GM18907 (cell line): ENCODE results near the gene UNC5A.

Experiments
- ATAC-seq: cut with Tn5 transposase; IDR thresholded peaks from one replicate; pipeline ENCODE4 v1.9.1; 2021; ENCODE audit warnings: mild to moderate bottlenecking, moderate library complexity; ENCODE audit not compliant: unreplicated experiment

Gene UNC5A

DNA sequence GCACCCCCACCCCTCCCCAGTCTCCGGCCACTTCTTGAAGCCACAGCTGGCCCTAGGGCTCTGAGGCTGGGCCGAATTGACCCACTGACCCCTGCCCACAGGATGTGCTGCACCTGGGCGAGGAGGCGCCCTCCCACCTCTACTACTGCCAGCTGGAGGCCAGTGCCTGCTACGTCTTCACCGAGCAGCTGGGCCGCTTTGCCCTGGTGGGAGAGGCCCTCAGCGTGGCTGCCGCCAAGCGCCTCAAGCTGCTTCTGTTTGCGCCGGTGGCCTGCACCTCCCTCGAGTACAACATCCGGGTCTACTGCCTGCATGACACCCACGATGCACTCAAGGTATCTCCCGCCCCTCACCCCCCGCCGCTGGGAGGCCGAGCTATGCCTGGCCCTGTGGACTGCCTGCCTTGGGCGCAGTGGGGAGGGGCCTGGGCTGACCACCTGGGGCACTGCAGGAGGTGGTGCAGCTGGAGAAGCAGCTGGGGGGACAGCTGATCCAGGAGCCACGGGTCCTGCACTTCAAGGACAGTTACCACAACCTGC is 67.5 kb downstream of the UNC5A start:
- ATAC-seq = no peak

DNA sequence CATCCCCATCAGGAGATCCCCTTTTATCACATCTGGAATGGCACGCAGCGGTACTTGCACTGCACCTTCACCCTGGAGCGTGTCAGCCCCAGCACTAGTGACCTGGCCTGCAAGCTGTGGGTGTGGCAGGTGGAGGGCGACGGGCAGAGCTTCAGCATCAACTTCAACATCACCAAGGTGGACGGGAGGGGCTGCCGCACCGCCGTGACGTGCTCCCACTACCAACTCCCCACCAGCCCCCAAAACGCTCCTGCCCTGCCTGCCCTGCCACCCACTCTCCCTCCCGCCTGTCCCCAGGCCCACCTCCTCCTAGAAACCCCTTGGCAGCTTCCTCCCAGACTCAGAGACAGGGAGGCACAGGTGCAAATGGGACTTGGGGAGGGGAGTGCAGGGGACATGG is 68.1 kb downstream of the UNC5A start:
- ATAC-seq = no peak

DNA sequence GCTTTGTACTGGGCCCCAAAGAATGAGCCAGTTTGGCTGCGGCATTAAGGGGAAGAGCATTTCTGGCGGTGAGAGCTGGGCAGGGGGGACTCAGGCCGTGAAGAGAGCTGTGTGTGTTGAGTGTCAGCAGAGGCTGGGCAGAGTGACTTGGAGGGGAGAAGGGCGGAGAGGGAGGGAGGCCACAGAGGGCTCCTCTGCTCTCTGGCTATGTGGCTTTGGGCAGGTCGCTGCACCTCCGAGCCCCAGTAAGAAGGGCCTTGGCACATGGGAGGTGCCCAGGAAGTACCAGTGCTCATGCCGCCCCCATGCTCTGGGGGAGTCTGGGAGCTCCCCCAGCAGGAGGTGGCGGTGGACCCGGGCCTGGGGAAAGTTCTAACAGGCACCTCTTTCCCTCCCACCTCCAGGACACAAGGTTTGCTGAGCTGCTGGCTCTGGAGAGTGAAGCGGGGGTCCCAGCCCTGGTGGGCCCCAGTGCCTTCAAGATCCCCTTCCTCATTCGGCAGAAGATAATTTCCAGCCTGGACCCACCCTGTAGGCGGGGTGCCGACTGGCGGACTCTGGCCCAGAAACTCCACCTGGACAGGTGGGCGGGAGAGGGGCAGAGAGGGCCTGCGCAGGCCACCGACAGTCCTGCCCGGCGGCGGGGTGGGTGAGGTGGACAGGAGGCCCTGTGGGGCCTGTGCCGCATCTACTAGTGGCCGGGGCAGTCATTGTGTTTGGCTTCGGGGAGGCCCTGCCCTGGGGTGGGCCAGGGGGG is 68.7 kb downstream of the UNC5A start:
- no peak for ATAC-seq

DNA sequence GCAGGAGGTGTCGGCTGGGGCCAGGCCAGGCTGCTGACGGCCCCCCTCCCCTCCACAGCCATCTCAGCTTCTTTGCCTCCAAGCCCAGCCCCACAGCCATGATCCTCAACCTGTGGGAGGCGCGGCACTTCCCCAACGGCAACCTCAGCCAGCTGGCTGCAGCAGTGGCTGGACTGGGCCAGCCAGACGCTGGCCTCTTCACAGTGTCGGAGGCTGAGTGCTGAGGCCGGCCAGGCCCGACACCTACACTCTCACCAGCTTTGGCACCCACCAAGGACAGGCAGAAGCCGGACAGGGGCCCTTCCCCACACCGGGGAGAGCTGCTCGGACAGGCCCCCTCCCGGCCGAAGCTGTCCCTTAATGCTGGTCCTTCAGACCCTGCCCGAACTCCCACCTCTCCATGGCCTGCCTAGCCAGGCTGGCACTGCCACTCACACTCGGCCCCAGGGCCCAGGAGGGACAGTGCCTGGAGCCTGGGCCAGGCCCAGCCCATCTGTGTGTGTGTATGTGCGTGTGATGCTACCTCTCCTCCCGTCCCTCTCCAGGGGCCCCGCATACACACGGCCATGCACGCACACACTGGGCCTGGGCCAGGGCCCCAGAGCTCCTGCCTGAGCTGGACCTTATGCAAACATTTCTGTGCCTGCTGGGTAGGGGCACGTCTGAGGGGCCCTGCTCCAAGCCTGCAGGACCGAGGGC is 69.5 kb downstream of the UNC5A start:
- no peak for ATAC-seq

DNA sequence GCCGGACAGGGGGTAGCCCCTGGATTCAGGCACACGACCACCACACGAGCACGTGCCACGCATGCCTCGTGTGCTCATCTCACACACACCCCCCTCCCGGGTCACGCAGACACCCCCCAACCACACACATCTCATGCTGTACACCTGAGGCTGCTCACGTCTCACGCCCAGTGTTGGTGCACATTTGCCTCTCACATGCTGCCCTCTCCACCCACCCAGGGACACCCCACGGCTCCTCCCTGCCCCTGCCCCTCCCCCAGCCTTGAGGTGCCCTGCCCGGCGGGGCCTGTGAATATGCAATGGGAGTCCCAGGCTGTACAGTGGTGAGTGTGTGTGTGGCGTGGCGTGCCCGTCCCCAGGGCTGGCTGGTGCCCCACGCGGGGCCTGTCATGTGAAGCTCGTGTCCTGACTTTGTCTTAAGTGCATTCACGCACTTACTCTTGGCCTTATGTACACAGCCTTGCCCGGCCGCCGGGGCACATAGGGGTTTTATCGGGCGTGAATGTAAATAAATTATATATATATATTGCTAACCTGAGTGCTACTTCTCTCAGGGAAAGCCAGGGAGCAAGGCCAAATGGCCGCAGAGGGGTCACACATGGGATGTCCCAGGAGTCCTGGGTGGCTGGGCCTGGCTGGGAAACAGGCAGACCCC is 70.1 kb downstream of the UNC5A start:
- no peak for ATAC-seq

DNA sequence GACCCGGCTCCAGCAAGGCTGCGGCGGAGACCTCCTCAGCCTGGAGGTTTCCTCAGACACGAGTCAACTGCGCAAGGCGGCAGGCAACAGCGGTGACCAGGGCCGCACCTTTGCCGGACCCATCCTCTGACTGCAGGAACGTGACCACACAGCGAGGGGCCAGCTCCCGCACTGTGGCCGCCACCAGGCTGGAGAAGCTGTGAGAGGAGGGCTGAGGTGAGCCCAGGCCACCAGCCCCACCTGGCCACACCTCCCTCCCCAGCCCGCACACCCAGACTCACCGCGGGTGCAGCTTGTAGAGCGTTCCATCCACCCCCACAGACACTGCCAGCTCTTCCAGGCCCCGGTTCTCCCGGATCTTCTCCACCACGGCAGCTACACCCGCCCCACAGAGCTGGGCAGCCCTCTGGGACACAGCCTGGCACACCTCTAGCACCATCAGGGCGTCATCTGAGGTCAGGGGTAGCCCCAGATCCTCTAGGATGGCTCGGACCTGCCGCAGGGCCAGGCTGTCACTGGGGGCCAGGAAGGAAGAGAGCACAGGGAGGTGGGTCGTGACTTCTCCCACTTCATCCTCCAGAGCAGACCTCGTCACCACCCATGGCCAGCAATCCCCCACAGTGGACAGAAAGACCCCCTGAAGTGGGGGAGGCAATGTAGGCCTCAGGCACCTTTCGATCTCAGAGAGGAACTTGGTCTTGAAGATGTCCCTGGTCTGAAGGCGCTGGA is 70.8 kb downstream of the UNC5A start:
- no peak for ATAC-seq

DNA sequence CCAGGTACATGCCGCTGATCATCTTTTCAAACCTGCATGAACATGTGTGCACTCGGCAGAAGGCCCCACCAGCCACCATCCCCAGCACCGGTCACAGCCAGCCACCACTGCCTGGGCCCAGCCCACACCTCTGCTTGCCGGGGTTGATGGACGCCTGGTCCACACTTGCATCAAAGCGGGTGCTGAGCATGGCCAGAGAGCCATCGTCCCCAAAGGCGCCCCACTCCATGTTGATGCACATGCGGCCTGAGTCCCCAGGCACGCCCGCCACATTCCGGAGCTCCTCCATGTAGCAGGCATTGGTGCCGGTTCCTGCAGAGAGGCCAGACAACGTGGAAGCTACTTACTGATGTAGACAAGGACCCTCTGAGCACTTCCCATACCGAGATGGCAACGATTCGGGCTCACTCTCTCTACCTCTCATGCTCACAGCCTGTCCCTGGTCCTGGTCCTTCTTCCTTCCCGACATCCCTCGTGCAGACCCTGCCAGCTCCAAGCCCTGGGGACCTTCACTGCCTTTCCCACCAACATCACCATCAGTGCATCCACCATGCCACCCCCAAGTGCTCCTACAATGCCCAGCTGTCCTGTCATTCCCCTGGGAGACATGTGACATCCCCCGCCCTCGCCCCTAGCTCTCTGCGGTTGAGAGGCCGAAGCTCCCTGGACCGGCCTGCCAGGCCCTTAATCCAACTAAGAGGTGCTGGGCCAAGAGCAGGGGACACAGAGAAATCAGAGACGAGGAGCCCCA is 71.6 kb downstream of the UNC5A start:
- no peak for ATAC-seq

DNA sequence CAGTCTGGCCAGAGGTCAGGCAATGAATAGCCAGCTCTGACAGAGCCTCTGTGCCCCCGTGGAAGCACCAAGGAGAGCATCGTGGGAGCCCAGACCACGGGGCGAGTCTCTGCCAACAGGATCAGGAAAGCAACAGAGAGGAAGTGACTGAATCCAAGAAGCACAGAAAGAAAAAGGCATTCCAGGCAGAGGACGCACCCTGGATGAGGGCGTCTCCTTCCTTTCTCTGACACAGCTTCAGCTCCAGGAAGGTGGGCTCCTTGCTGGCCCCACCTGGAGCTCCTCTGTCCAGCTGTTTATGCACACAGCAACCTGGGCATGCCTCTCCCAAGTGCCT is 72.2 kb downstream of the UNC5A start:
- no peak for ATAC-seq

DNA sequence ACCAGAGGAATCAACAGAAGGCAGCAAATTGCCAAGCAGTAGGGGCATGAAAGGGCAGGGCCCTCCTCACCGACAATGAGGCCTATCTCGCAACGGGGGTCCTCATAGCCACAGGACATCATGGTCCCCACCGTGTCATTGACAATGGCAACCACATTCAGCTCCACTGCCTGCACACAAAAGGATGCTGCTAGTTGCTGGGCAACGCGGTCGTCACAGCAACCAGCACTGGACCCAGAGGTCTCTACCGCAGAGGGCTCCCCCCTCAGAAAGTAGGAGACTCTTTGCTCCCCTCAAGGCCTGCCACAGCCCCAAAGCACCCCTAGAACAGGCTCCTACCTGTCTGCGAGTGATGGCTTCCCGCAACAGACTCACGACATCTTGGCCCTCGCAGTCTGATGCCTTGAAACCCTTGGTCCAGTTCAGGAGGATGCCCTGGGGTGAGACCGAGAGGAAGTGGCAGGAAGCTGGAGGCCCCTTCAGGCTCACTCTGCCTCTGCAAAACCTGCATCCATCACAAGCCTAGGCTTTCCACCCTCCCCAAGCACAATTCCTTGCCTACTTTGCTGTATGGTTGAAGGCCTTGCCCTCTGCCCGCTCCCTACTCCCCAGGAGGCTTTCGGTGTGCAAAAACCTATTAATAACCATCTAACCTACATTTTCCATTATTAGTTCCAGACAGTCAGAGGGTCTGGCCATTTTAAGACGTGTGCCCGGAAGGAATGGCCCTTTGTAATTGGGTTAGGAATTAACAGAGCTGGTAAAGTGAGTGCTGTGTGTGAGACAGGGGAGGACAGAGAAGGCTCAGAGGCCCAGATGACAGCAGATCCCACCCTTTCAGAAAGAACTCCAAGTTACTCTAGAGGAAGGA is 73.6 kb downstream of the UNC5A start:
- no peak for ATAC-seq

DNA sequence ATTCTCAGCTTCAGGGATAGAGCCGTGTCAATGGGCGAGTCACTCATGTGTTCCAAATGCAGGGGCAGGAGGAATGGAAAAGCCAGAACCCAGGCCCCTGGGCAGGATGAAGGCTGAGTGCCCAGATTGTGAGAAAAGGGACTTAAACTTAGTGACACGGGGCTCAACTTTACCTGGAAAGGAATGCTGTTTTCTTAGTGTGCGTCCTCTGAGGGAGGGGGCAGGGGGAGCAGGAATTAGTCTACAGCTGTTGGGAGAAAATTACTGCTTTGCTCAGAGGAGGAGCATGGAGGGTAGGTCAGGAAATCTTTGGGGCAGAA is 74.2 kb downstream of the UNC5A start:
- ATAC-seq = no peak

DNA sequence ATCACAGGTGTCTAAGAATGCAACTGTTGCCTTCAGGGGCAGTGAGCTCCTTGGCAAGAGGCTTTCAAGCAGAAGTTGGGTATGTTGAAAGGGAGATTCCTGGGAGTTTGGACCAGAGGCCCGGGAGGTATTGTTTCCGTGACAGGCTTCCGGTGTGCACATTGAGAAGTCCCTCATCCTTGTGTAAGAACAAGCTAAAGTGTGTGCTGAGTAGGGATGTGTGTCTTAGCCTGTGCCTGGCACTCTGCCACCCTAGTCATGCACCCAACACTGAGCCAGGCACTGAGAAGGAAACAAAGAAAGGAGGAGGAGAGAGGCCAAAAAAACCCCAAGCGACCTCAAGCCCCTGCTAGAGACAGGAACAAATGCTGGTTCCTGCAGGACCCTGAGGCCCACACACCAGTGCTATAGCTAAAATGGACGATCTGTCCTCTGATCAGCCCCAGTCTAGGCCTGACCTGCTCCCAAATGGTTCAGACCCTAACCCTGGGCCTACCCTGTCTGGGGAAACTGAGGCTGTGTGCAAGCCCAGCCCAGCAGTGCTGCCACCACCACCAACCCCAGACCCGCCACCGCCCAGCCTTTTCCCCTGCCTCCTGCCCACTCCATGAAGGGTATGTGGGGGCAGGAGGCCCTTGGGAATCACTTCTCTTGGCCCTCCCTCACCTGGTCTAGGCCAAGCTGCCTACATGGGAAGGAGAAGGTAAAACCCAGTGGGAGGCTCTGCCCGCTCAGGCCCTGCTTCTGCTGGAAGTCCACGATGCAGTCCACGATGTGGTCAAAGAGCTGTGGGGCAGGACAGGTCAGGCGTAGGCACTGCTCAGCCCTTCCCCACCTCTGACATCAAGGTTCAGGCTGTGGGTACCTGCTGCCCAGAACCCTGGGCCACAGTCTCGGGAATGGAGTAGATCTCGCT is 76.2 kb downstream of the UNC5A start:
- no peak for ATAC-seq

DNA sequence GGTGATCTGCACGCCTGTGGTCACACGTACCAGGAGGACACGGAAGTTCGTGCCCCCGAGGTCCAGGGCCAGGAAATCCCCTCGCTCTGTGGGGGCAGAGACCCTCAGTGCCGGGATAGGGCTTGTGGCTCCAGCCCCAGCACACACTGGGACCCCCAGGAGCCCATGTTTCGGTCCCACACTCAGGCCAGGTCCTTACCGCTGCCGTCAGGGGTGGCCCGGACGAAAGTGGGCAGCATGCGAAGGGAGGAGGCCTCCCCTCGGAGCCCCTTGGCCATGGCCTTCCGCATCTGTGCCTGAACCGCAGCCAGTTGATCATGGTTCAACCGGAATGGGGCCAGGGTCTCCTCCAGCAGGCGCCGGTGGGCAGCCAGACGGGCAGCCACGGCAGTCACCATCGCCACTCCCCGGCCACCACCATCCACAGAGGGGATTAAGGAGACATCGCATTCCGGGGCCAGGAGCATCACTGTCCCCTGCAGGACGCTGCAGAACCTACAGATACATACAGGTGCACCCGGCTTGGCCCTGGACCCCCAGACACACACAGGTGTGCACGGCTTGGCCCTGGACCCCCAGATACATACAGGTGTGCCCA is 77.0 kb downstream of the UNC5A start:
- no peak for ATAC-seq

DNA sequence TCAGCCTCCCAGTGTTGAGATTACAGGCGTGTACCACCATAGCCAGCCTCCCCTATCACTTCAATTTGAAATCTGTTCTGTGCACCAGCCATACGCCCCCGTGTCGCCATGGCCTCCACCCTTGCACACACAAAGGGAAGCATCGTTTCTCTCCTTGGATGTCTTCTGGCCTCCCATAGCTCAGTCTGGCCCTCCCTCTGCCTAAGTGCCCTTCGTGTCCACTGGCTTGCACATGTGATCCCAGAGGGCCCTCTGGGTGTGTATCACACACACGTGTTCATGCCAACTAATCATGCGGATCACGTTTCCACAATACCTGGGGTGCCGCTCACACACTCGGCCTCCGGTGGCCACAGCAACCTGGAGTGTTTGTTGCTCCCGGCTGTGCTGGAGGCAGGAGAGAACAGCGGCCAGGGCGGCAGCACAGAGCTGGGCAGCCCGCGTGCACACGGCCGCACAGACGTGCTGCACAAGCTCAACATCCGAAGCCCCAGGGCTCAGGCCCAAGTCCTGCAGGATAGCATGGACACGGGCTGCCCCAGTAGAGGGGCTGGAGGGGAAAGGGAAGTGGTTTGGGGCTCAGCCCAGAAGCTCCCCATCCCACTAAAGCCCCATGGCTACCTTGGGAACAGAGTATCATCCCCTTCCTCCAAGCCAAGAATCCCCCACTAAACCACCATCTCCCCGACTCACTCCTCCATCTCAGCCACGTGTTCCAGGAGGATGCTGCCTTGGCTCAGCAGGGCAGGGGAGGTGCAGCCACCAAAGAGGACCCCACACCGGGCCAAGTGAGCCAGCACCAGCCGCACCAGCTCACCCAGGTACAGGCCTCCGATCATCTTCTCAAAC is 77.9 kb downstream of the UNC5A start:
- no peak for ATAC-seq

DNA sequence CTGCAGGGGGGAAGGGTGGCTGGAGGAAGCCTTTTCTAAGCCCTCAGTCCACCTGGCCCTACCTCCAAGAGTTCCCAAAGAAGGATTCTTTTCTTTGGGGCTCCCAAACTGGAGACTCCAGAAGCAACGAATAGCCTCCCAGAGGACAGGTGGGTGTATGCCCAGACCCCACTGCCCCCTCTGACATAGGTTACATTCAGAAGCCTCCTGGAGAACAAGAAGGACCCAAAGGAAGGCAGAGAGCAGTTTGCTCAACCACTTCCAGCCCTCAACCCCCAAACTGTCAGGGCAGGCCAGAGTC is 78.5 kb downstream of the UNC5A start:
- no peak for ATAC-seq

DNA sequence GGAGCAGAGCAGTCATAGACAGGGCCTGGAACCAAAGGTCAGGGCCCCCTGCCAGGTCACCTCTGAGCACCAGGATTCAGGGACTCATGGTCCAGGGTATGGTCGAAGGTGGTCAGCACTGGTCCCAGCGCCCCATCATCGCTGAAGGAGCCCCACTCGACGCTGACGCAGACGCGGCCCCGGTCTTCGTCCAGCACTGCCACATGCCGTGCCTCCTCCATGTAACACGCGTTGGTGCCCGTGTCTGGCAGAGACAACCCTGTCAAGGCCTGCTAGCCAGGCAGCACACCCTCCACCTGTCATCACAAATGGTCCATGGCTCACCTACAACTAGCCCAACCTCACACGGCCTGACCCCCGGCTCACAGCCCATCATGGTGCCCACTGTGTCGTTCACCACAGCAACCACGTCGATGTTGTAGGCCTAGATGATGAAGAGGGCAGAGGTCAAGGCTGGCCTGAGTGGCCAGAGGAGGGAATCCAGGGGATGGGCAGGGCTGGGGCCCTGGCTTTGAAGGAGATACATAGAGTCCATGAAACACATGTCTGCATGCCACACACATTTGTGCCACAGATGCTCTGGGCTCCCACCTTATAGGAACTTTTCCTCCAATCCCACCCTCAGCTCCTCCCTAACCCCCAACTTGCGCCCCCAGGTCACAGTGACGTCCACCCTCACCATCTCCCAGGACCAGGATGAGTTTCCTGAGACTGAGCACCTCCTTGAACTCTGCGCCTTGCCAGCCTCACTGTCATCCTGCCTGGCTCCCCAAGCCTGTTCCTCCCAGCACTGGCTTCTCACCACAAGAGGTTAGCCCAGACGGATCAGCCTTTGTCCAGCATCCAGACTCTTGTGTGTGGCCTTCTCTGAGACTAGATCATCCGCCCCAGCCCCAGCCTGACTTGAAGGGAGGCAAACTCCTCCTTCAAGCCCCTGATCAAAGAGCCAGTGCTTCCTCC is 79.2 kb downstream of the UNC5A start:
- ATAC-seq = no peak
